H1 (cell line): ENCODE data around the gene MPPED1. TPM values are rescaled to one million over a fixed set of nuclear protein-coding genes. Genes with fewer than 3 reads are reported as not detected.

Source experiments
- CTCF ChIA-PET: fragments of 300-600 bp; sonication (Branson Sonifier 250); formaldehyde crosslinking; loops from one replicate; lab custom pipeline; 2021; ENCODE audit not compliant: partially characterized antibody; lab: Charles Lee
- POLR2A ChIA-PET: fragments of 300-600 bp; sonication (Branson Sonifier 250); formaldehyde crosslinking; loops from one replicate; lab custom pipeline; 2021; ENCODE audit warnings: inconsistent platforms; ENCODE audit not compliant: partially characterized antibody; lab: Charles Lee
- DNase-seq, 2 experiments: peaks; one replicate each; pipeline versions ENCODE4 v3.0.0 to v3.0.0-alpha.2; 2010 to 2022; ENCODE audit warnings: low spot score in 2 of 2, low read depth in 1 of 2, mixed read lengths in 1 of 2
- FAIRE-seq: peaks from 2 replicates; lab custom pipeline; 2011; peaks lifted over from hg19 to GRCh38; lab: Jason Lieb, UNC
- H2AFZ ChIP-seq: 2 replicates; pipeline ENCODE4 v1.8.1; 2012; ENCODE audit warnings: low read length, inconsistent platforms
- H2AK5ac ChIP-seq: 2 replicates; pipeline ENCODE4 v1.6.1; 2013; ENCODE audit warnings: low read depth, low read length
- H2BK120ac ChIP-seq: replicated peaks from 2 replicates; pipeline ENCODE3; 2013; ENCODE audit warnings: low read depth, low read length, inconsistent platforms
- H2BK12ac ChIP-seq: 2 replicates; pipeline ENCODE4 v1.6.1; 2013; ENCODE audit warnings: low read depth, low read length
- H2BK15ac ChIP-seq: 2 replicates; pipeline ENCODE4 v1.6.1; 2013; ENCODE audit warnings: low read length
- H2BK20ac ChIP-seq: 2 replicates; pipeline ENCODE4 v1.6.1; 2013; ENCODE audit warnings: low read length
- H2BK5ac ChIP-seq: 2 replicates; pipeline ENCODE4 v1.6.1; 2013; ENCODE audit warnings: low read depth, low read length
- H3K14ac ChIP-seq: 2 replicates; pipeline ENCODE4 v1.6.1; 2013; ENCODE audit warnings: inconsistent platforms; ENCODE audit not compliant: insufficient read length
- H3K18ac ChIP-seq: 2 replicates; pipeline ENCODE4 v1.6.1; 2013; ENCODE audit warnings: low read length; ENCODE audit errors: extremely low read depth
- H3K23ac ChIP-seq: 2 replicates; pipeline ENCODE4 v1.6.1; 2013; ENCODE audit warnings: inconsistent platforms; ENCODE audit not compliant: insufficient read length
- H3K23me2 ChIP-seq: 2 replicates; pipeline ENCODE4 v1.6.1; 2013; ENCODE audit warnings: low read depth, low read length
- H3K27ac ChIP-seq: 2 replicates; pipeline ENCODE4 v1.6.1; 2011; ENCODE audit warnings: low read depth, low read length, inconsistent platforms
- H3K27me3 ChIP-seq, 4 experiments: replicated peaks in 1 of 4; 1 replicate in 1 of 4; 2 replicates in 3 of 4; pipeline versions ENCODE4 v1.6.1 to v1.8.1; 2011 to 2013; ENCODE audit warnings: low read length in 3 of 4, mild to moderate bottlenecking in 3 of 4, inconsistent platforms in 2 of 4, mixed read lengths in 2 of 4, moderate library complexity in 1 of 4; ENCODE audit not compliant: control insufficient read depth in 3 of 4, insufficient read depth in 3 of 4; ENCODE audit errors: extremely low read depth in 1 of 4
- H3K36me3 ChIP-seq, 4 experiments: 2 replicates each; pipeline versions ENCODE4 v1.6.1 to v1.8.1; 2011 to 2013; ENCODE audit warnings: mild to moderate bottlenecking in 4 of 4, low read length in 3 of 4, moderate library complexity in 2 of 4, control low read depth in 1 of 4, inconsistent platforms in 1 of 4; ENCODE audit not compliant: insufficient read depth in 4 of 4, control insufficient read depth in 2 of 4
- H3K4ac ChIP-seq: replicated peaks from 2 replicates; pipeline ENCODE3; 2013; ENCODE audit warnings: low read length, low read depth, mixed read lengths, inconsistent platforms; ENCODE audit not compliant: insufficient read length
- H3K4me1 ChIP-seq, 4 experiments: replicated peaks in 1 of 4; 1 replicate in 1 of 4; 2 replicates in 3 of 4; pipeline versions ENCODE4 v1.6.1 to v1.8.1; 2011 to 2013; ENCODE audit warnings: low read length in 3 of 4, inconsistent platforms in 2 of 4, mixed read lengths in 1 of 4; ENCODE audit not compliant: insufficient read depth in 4 of 4, control insufficient read depth in 3 of 4
- H3K4me2 ChIP-seq, 2 experiments: 2 replicates each; pipeline versions ENCODE4 v1.6.1 to v1.8.1; 2011 to 2013; ENCODE audit warnings: low read depth in 2 of 2, low read length in 2 of 2, control low read depth in 1 of 2, inconsistent platforms in 1 of 2, mild to moderate bottlenecking in 1 of 2; ENCODE audit not compliant: insufficient read depth in 1 of 2
- H3K4me3 ChIP-seq, 4 experiments: fragments of 200-600, 300-600 bp in 1 of 4; sonication (generic), shearing (Covaris generic), sonication (Bioruptor Twin) in 1 of 4; 2 replicates each; pipeline versions ENCODE4 v1.5.1 to v1.8.1; 2011 to 2016; ENCODE audit warnings: low read length in 4 of 4, low read depth in 3 of 4, control low read depth in 2 of 4, inconsistent platforms in 2 of 4, mild to moderate bottlenecking in 2 of 4, mixed read lengths in 1 of 4, moderate library complexity in 1 of 4; ENCODE audit not compliant: insufficient read depth in 2 of 4; ENCODE audit errors: extremely low read depth in 1 of 4
- H3K56ac ChIP-seq: replicated peaks from 2 replicates; pipeline ENCODE3; 2013; ENCODE audit warnings: low read depth, mild to moderate bottlenecking, mixed read lengths, low read length, inconsistent platforms; ENCODE audit not compliant: insufficient read length
- H3K79me1 ChIP-seq: 2 replicates; pipeline ENCODE4 v1.6.1; 2013; ENCODE audit warnings: low read depth, low read length, control low read depth
- H3K79me2 ChIP-seq, 2 experiments: 2 replicates each; pipeline versions ENCODE4 v1.6.1 to v1.8.1; 2012 to 2013; ENCODE audit warnings: low read length in 2 of 2, mild to moderate bottlenecking in 2 of 2, inconsistent platforms in 1 of 2; ENCODE audit not compliant: insufficient read depth in 2 of 2, control insufficient read depth in 1 of 2
- H3K9ac ChIP-seq, 4 experiments: replicated peaks in 1 of 4; 1 replicate in 1 of 4; 2 replicates in 3 of 4; pipeline versions ENCODE4 v1.6.1 to v1.8.1; 2011 to 2013; ENCODE audit warnings: low read depth in 3 of 4, low read length in 3 of 4, control low read depth in 2 of 4, mild to moderate bottlenecking in 2 of 4, moderate library complexity in 2 of 4, inconsistent platforms in 1 of 4; ENCODE audit errors: extremely low read depth in 1 of 4
- H3K9me3 ChIP-seq, 2 experiments: 2 replicates each; pipeline versions ENCODE4 v1.6.1 to v1.8.1; 2012 to 2013; ENCODE audit warnings: mild to moderate bottlenecking in 2 of 2, moderate library complexity in 2 of 2, control low read depth in 1 of 2, inconsistent platforms in 1 of 2, low read depth in 1 of 2, low read length in 1 of 2, mixed read lengths in 1 of 2; ENCODE audit not compliant: insufficient read depth in 2 of 2
- H4K20me1 ChIP-seq, 2 experiments: replicated peaks in 1 of 2; 2 replicates each; pipeline versions ENCODE3 to v1.8.1; 2011 to 2013; ENCODE audit warnings: inconsistent platforms in 2 of 2, low read length in 2 of 2, mild to moderate bottlenecking in 1 of 2; ENCODE audit not compliant: insufficient read depth in 2 of 2, control insufficient read depth in 1 of 2
- H4K5ac ChIP-seq: 2 replicates; pipeline ENCODE4 v1.6.1; 2013; ENCODE audit warnings: low read length, low read depth, mixed read lengths, inconsistent platforms; ENCODE audit not compliant: insufficient read length
- H4K8ac ChIP-seq: 2 replicates; pipeline ENCODE4 v1.8.0; 2013; ENCODE audit warnings: mild to moderate bottlenecking, moderate library complexity, low read length, inconsistent platforms; ENCODE audit not compliant: insufficient read depth; ENCODE audit errors: extremely low read depth
- H4K91ac ChIP-seq: replicated peaks from 2 replicates; pipeline ENCODE3; 2013; ENCODE audit warnings: low read length, mixed read lengths, inconsistent platforms; ENCODE audit not compliant: insufficient read length
- BRCA1 ChIP-seq: IDR thresholded peaks from 2 replicates; pipeline ENCODE4 v1.6.1; 2012; ENCODE audit warnings: low read depth, low read length, improper control_type of control experiment
- FOSL1 ChIP-seq: IDR thresholded peaks from 2 replicates; pipeline ENCODE4 v1.6.1; 2011; ENCODE audit warnings: mild to moderate bottlenecking, low read depth, low read length, moderate library complexity; ENCODE audit not compliant: insufficient read depth
- HDAC2 ChIP-seq, 2 experiments: fragments of 300-600 bp in 1 of 2; sonication (generic) in 1 of 2; IDR thresholded peaks; 2 replicates each; pipeline ENCODE4 v1.6.1; 2011 to 2012; ENCODE audit warnings: low read depth in 2 of 2, low read length in 2 of 2, mild to moderate bottlenecking in 2 of 2, moderate library complexity in 2 of 2, borderline replicate concordance in 1 of 2, inconsistent platforms in 1 of 2
- NRF1 ChIP-seq: IDR thresholded peaks from 2 replicates; pipeline ENCODE4 v1.6.1; 2011; ENCODE audit warnings: mild to moderate bottlenecking, low read depth, low read length, improper control_type of control experiment
- WGBS, 2 experiments: shearing (Covaris generic) in 1 of 2; methylation state at CpG; one replicate each; pipeline versions ENCODE4 v1.1.6 to v1.1.7; 2013 to 2015; ENCODE audit warnings: low lambda C conversion rate in 2 of 2, mixed read lengths in 2 of 2, inconsistent platforms in 1 of 2, low coverage in 1 of 2, missing lambda C conversion rate in 1 of 2; ENCODE audit not compliant: insufficient replicate concordance in 2 of 2, insufficient coverage in 1 of 2, insufficient read length in 1 of 2; ENCODE audit errors: extremely low coverage in 1 of 2, missing lambda C conversion rate in 1 of 2; 5-methylcytosine and 5-hydroxymethylcytosine counted together
- polyA plus RNA-seq, 7 experiments: library from polyadenylated mRNA; depleted of rRNA in 3 of 7; stranded (reverse) in 5 of 7; unstranded in 2 of 7; fragments of >200 nt in 5 of 7; fragments of 200-250 nt in 2 of 7; gene quantifications; 1 replicate in 5 of 7; 2 replicates in 1 of 7; 4 replicates in 1 of 7; pipeline versions ENCODE4 v1.2.1 to v1.2.3, GENCODE V29; 2011 to 2013; ENCODE audit warnings: missing spikeins in 2 of 7, mixed read lengths in 2 of 7
- total RNA-seq: library from RNA; stranded (reverse); fragmentation: NEBNext Ultra II Directional; extraction: Animal tissue kit (Norgen Biotek cat#: 25700); gene quantifications from 2 replicates; pipeline ENCODE4 v1.2.1, GENCODE V29; 2021
- TF ChIP-seq, protein P1 (sequence below): IDR thresholded peaks from 2 replicates; pipeline ENCODE4 v1.6.1; 2011; ENCODE audit warnings: low read length, improper control_type of control experiment
- TF ChIP-seq, protein P2 (sequence below): IDR thresholded peaks from 2 replicates; pipeline ENCODE4 v1.6.1; 2012; ENCODE audit warnings: low read length, inconsistent platforms
- TF ChIP-seq, protein P3 (sequence below): IDR thresholded peaks from 2 replicates; pipeline ENCODE4 v1.6.1; 2012; ENCODE audit warnings: inconsistent platforms

The MPPED1 gene
- total and polyA plus RNA-seq, 2 of the 8 experiments (the other 6 are each of a cell fraction or from before 2014, with no cell fraction given) = 0.29 to 0.37 TPM

DNA sequence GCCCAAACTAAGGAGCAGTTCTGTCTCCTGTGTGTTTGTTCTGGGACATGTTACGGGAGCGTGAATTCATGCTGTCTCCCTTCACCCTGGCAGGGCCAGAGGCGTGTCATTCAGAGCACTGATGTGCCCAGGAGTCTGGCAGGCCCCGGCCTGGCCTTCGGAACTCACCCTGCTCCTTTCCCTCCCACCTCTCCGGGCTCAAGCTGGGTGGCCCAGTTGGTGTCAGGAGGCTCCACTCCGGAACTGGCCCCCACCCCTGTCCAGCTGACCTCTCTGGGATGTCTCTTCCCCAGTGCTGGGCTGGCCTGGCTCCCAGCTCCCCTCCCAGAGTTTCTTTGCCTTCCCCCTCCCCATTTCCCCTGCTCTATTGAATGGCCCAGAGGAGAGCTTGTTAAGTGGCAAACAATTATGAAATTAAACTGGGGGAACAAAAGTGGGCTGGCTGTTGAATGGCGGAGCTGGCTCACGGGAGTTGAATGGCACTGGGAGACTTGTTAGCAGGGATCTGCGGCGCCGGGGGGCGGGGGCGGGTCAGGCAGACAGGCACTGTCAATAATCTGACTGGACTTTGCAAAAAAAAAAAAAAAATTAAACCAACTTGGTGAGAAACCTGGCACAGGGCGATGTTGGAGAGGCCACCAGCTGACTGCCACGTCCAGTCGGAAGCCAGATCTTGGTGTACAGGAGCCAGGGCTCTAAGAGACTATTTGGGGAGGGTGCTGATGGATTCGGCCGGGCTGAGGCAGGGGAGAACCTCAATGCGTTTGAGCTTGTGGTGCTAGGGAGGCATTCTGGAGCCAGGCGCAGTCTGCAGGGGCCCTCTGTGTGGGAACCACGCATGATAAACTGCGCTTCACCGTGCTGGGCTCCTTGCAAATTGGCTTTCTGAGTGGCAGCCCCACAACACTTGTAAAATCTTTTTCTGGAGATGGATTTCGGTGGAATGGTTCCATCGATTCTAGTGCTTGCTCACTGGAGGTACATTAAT is 1.3 kb downstream of the MPPED1 start:
- DNase-seq (no peak), FAIRE-seq (no peak)
- Histone ChIP-seq H4K20me1 (peaks cover 0 to 2% of the 10 kb centered on the region in 2 experiments), H4K91ac (no peak overlapping the region), H2BK120ac (no peak overlapping the region), H3K4me3 (peak overlapping the region in 1 of 4 experiments; percentile 61; a peak in 1 of 8 replicates), H3K9me3 (no peaks in the 10 kb centered on the region), H2AFZ (no peak overlapping the region), H3K36me3 (no peaks in the 10 kb centered on the region), H3K27me3 (peaks cover 14 to 46% (median 37%) of the 10 kb centered on the region in 4 experiments), H4K8ac (no peak overlapping the region), H3K79me1 (no peaks in the 10 kb centered on the region), H3K14ac (no peak overlapping the region), H2BK12ac (no peak overlapping the region), H2BK15ac (no peak overlapping the region), H2AK5ac (no peak overlapping the region), H4K5ac (no peak overlapping the region), H3K4me1 (peaks cover 0 to 5% (median 2%) of the 10 kb centered on the region in 4 experiments; a peak in 6 of 7 replicates), H2BK5ac (no peak overlapping the region), H3K23me2 (peaks cover 5% of the 10 kb centered on the region; the same call in 1 of the 2 replicates), H3K18ac (no peak overlapping the region), H3K56ac (no peak overlapping the region), H2BK20ac (no peak overlapping the region), H3K4ac (no peak overlapping the region), H3K9ac (no peak overlapping the region), H3K27ac (no peak overlapping the region), H3K79me2 (no peaks in the 10 kb centered on the region), H3K4me2 (peak overlapping the region; percentile 53 to 82; a peak in 2 of 4 replicates), H3K23ac (no peak overlapping the region)
- 77% methylated on average over 21 of the region's 26 CpGs; no CpG with 5 or more reads in 1 of the 2 experiments for WGBS, 2 experiments
- POLR2A ChIA-PET = interaction anchor here (0.7 kb wide), 1 partner anchor 8 kb away, joined by 4 read pairs; no protein-coding TSS in a partner anchor
- CTCF ChIA-PET = interaction anchor here (0.6 to 1.4 kb wide), 5 partner anchors 9 to 329 kb away, joined by 3 read pairs; no protein-coding TSS in a partner anchor
- no peak for TF ChIP-seq NRF1
- TF ChIP-seq, protein P1, sequence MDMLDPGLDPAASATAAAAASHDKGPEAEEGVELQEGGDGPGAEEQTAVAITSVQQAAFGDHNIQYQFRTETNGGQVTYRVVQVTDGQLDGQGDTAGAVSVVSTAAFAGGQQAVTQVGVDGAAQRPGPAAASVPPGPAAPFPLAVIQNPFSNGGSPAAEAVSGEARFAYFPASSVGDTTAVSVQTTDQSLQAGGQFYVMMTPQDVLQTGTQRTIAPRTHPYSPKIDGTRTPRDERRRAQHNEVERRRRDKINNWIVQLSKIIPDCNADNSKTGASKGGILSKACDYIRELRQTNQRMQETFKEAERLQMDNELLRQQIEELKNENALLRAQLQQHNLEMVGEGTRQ = no peak
- TF ChIP-seq, protein P2, sequence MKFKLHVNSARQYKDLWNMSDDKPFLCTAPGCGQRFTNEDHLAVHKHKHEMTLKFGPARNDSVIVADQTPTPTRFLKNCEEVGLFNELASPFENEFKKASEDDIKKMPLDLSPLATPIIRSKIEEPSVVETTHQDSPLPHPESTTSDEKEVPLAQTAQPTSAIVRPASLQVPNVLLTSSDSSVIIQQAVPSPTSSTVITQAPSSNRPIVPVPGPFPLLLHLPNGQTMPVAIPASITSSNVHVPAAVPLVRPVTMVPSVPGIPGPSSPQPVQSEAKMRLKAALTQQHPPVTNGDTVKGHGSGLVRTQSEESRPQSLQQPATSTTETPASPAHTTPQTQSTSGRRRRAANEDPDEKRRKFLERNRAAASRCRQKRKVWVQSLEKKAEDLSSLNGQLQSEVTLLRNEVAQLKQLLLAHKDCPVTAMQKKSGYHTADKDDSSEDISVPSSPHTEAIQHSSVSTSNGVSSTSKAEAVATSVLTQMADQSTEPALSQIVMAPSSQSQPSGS = no peak
- TF ChIP-seq FOSL1 = no peak
- TF ChIP-seq BRCA1 = no peak
- TF ChIP-seq HDAC2 (IDR thresholded peaks at IDR 0.05; ENCODE audit: borderline replicate concordance in 1 of 2, low read depth in 2 of 2, low read length in 2 of 2) = no peak
- TF ChIP-seq, protein P3, sequence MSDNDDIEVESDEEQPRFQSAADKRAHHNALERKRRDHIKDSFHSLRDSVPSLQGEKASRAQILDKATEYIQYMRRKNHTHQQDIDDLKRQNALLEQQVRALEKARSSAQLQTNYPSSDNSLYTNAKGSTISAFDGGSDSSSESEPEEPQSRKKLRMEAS = no peak
